ENCODE data around the gene CYP2R1. TPM values are rescaled to one million over a fixed set of nuclear protein-coding genes. Genes with fewer than 3 reads are reported as not detected.
A peak's percentile ranks its signal among the peaks of the same experiment; 100 is the strongest.

Gene CYP2R1
- total and polyA plus RNA-seq, 2 experiments from 2014 or later, result 11.8 to 16.4 TPM

DNA sequence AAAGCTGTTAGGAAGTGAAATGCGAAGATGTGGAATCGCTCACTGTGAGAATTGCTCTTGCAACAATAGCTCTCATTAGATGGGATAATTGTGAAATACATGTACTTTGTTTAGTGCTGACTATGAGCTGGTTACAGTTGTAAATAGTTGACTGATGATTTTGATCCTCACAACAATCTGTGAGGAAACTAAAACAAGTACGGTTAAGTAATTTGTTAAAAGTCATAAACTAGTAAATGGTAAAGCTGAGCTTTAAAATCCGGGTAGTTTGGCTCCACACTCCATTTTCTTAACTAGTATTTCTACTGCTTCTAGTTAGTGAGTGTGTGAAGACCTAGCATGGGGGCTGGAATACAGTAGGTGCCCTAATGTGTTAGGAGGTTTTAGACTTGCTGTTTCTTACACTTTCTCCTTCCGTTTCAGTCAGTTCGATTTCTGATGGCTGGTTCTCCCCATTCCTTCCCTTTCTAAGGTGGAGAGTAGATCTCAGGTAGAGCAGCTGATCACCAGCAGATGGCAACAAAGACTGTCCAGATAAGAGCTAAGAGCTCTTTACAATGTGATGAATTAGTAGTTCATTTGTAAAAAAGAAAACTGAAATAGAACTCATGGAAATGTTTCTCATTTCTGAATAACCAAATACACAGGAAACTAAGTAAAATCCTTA, 16.3 kb upstream of the CYP2R1 start:
- H3K27ac Mint-ChIP-seq, result no peak overlapping the region
- no peak overlapping the region; the same call in 2 of the 3 replicates for H3K4me3 Mint-ChIP-seq
- no peaks in the 10 kb centered on the region for H3K36me3 Mint-ChIP-seq (ENCODE audit: low read depth)
- H3K9me3 Mint-ChIP-seq, result no peaks in the 10 kb centered on the region
- TF ChIP-seq, protein P1, sequence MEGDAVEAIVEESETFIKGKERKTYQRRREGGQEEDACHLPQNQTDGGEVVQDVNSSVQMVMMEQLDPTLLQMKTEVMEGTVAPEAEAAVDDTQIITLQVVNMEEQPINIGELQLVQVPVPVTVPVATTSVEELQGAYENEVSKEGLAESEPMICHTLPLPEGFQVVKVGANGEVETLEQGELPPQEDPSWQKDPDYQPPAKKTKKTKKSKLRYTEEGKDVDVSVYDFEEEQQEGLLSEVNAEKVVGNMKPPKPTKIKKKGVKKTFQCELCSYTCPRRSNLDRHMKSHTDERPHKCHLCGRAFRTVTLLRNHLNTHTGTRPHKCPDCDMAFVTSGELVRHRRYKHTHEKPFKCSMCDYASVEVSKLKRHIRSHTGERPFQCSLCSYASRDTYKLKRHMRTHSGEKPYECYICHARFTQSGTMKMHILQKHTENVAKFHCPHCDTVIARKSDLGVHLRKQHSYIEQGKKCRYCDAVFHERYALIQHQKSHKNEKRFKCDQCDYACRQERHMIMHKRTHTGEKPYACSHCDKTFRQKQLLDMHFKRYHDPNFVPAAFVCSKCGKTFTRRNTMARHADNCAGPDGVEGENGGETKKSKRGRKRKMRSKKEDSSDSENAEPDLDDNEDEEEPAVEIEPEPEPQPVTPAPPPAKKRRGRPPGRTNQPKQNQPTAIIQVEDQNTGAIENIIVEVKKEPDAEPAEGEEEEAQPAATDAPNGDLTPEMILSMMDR (conservative IDR thresholded peaks at IDR 0.05; ENCODE audit: low read depth in 2 of 2), result peak; percentile 73 to 75
- no peak for TF ChIP-seq ZNF331 (CRISPR knock-in tag; IDR thresholded peaks at IDR 0.05; ENCODE audit: low read depth)
- no peak for TF ChIP-seq POLR2AphosphoS5 (IDR thresholded peaks at IDR 0.05; ENCODE audit: low read depth)
- TF ChIP-seq JUNB (IDR thresholded peaks at IDR 0.05; ENCODE audit: unreplicated experiment), result no peak
- no peak for TF ChIP-seq ZNF114 (CRISPR knock-in tag; IDR thresholded peaks at IDR 0.05)
- TF ChIP-seq, protein P2, sequence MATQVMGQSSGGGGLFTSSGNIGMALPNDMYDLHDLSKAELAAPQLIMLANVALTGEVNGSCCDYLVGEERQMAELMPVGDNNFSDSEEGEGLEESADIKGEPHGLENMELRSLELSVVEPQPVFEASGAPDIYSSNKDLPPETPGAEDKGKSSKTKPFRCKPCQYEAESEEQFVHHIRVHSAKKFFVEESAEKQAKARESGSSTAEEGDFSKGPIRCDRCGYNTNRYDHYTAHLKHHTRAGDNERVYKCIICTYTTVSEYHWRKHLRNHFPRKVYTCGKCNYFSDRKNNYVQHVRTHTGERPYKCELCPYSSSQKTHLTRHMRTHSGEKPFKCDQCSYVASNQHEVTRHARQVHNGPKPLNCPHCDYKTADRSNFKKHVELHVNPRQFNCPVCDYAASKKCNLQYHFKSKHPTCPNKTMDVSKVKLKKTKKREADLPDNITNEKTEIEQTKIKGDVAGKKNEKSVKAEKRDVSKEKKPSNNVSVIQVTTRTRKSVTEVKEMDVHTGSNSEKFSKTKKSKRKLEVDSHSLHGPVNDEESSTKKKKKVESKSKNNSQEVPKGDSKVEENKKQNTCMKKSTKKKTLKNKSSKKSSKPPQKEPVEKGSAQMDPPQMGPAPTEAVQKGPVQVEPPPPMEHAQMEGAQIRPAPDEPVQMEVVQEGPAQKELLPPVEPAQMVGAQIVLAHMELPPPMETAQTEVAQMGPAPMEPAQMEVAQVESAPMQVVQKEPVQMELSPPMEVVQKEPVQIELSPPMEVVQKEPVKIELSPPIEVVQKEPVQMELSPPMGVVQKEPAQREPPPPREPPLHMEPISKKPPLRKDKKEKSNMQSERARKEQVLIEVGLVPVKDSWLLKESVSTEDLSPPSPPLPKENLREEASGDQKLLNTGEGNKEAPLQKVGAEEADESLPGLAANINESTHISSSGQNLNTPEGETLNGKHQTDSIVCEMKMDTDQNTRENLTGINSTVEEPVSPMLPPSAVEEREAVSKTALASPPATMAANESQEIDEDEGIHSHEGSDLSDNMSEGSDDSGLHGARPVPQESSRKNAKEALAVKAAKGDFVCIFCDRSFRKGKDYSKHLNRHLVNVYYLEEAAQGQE (IDR thresholded peaks at IDR 0.05; ENCODE audit: unreplicated experiment), result no peak
- no peak for TF ChIP-seq STAT1 (IDR thresholded peaks at IDR 0.05; ENCODE audit: unreplicated experiment)
- ATAC-seq (peak; percentile 20), DNase-seq (ENCODE audit: low spot score) (peak; percentile 70)
- Histone ChIP-seq H3K9me2 (ENCODE audit: insufficient read depth) (no peaks in the 10 kb centered on the region), H3K4me2 (no peak overlapping the region), H3K4me1 (ENCODE audit: insufficient read depth) (no peaks in the 10 kb centered on the region), H3K4me3 (no peak overlapping the region), H3K27ac (ENCODE audit: low read depth) (no peak overlapping the region), H3F3A (replicated peaks; ENCODE audit: low read depth) (no peaks in the 10 kb centered on the region; the same call in 1 of the 2 replicates), H3K27me3 (ENCODE audit: insufficient read depth) (peaks cover 11% of the 10 kb centered on the region), H2AFZ (no peak overlapping the region), H3K36me3 (ENCODE audit: insufficient read depth) (no peaks in the 10 kb centered on the region), H4K20me1 (replicated peaks; ENCODE audit: insufficient read depth) (no peaks in the 10 kb centered on the region), H3K79me2 (replicated peaks; ENCODE audit: insufficient read depth) (no peaks in the 10 kb centered on the region)
- peaks cover 16% of the 10 kb centered on the region for H3K4me1 Mint-ChIP-seq
- H3K27me3 Mint-ChIP-seq (ENCODE audit: insufficient read depth, low read depth, poor library complexity), result peaks cover 20% of the 10 kb centered on the region

DNA sequence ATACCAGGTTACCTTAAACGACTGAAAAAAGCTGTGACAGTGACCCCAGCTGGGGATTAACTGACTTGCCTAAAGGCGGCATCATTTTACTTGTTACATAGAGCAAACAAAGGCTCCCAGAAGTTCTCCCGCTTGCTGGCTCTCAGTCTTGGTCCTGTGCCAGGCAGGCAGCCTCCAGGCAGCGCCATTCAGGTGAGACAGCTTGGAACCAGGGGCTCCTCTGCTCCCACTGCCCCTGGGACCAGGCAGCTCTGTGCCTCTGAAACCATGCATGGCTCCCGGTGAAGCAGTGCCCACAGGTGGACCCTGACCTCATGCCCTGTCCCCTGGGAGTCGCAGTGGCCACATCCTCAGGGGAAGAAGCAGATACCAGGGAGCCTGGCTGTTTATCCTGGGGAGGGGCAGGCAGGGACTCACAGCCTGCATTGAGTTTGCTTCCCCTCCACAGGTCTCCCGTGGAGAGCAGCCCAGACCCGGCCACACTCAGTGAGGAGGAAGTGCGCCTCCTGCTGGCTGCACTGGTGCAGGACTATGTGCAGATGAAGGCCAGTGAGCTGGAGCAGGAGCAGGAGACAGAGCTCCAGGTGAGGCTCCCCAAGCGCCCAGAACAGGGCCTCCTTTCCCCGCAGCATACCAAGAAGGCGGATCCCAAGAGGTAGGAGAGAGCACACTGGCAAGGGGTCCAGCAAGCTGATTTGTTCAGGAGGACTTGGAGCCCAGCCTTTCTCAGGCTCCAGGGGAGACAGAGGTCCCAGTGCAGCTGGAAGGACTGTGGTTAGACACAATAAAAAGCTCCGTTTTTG, 15.6 kb upstream of the CYP2R1 start:
- H3K4me3 ChIP-seq, result no peak overlapping the region
- Mint-ChIP-seq H3K27ac (no peak overlapping the region), H3K4me3 (no peak overlapping the region), H3K4me1 (peaks cover 16% of the 10 kb centered on the region), H3K27me3 (ENCODE audit: insufficient read depth, low read depth, poor library complexity) (peaks cover 20% of the 10 kb centered on the region), H3K9me3 (no peaks in the 10 kb centered on the region), H3K36me3 (ENCODE audit: low read depth) (no peaks in the 10 kb centered on the region)
- no peaks in the 10 kb centered on the region for H4K20me1 ChIP-seq (replicated peaks; ENCODE audit: insufficient read depth)
- H3F3A ChIP-seq (replicated peaks; ENCODE audit: low read depth), result no peaks in the 10 kb centered on the region; the same call in 1 of the 2 replicates
- no peaks in the 10 kb centered on the region for H3K36me3 ChIP-seq (ENCODE audit: insufficient read depth)
- H3K27me3 ChIP-seq (ENCODE audit: insufficient read depth), result peaks cover 11% of the 10 kb centered on the region
- no peaks in the 10 kb centered on the region for H3K79me2 ChIP-seq (replicated peaks; ENCODE audit: insufficient read depth)
- no peak overlapping the region for H3K27ac ChIP-seq (ENCODE audit: low read depth)
- H3K4me2 ChIP-seq, result no peak overlapping the region
- peak; percentile 63 for ATAC-seq
- peak; percentile 82 for DNase-seq (ENCODE audit: low spot score)
- no peaks in the 10 kb centered on the region for H3K9me2 ChIP-seq (ENCODE audit: insufficient read depth)
- H2AFZ ChIP-seq, result no peak overlapping the region
- H3K4me1 ChIP-seq (ENCODE audit: insufficient read depth), result no peaks in the 10 kb centered on the region
- TF ChIP-seq, protein P2 (IDR thresholded peaks at IDR 0.05; ENCODE audit: unreplicated experiment), result no peak
- TF ChIP-seq, protein P1 (conservative IDR thresholded peaks at IDR 0.05; ENCODE audit: low read depth in 2 of 2), result peak; percentile 80 to 91
